ENCODE measurements around the gene CMSS1.

CMSS1 gene

DNA sequence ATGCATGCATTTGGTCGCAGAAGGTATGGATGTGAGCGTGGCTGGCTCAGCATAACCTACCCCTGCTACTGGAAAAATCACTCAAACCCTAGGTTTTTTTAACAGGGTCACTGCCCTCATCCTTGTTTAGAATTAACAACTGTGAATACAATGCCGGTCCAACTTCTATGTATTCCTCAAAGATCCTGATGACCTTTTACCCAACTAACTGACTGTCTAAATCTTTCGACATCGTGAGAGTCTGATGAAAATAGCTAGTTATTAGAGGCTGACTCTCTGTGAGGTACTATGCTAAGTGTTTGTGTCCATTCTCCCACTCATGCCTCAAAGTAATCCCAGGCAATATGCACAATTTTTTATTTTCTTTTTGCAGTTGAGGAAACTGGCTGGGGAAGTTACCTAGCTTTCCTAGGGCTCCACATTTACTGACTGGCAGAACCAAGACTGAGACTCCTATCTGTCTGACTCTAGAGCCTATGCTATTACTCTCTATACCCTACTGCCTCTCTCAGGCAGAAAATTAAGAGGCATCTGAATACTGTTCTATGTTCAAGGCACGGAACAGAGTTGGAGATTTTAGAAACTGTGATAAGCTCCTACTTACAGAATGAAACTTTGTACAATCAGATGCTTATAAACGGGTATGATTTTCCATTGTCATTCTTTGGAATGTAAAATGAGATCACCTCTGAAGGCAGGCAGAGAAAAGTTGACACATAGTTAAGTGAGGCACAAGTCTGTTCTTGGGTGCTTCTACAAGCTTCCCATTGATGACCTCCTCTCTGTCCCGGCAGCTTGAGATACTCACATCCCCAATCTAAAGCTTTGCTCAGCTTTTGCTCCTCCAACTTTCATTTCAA, 240.3 kb downstream of the CMSS1 start:
- DNase-seq (ENCODE audit: low read depth in 2 of 2) = no peak

DNA sequence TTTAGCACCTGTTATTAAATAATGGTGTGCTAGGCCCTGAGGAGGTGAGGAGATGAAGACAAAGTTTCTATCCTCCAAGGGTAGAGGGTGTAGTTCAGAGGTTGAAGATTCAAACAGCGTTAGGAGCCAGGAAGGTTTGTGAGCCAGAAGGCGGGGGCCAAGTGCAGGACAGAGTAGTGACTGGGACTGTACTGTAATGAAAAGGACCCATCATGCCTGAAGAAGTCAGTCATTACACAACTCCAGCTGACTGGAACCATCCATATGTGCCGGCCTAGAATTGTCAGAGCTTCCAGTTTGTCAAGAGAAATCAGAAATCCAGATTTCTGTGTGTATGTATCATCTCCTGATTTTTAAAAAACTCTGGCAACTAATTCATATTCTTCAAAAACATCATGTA, 241.8 kb downstream of the CMSS1 start:
- no peak for DNase-seq (ENCODE audit: low read depth in 2 of 2)

DNA sequence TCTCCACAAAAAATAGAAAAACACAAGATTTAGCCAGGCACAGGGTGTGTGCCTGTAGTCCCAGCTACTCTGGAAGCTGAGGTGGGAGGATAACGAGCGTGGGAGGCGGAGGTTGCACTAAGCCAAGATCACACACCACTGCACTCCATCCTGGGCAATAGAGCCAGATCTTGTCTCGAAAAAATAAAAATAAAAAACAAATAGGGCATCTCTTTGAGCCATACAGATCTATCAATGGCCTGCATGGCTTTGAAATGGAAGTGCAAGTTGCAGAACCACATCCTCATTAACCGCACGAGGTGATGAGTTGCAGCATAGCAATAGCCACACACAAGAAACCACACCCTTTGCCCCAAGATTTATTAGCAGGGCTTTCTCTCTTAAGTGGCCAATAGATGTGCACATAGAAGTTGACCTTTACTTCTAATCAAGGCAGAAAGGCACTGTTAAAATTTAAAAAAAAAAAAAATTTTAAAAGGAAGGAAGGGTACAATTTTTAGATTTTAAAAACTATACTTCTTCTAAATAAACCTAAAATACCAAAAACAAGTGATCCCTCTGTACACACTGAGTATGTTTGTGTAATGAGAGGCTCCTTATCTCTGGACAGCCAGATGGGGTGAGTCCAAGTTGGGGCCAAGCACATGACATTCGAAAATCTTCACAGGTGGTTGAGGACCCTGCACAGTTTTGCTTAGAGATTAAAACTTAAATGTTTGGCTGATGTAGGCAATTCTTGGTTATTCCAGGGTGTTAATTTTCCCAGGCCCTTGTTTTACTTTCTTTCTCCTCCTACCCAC, 243.2 kb downstream of the CMSS1 start:
- no peak for DNase-seq (ENCODE audit: low read depth in 2 of 2)

DNA sequence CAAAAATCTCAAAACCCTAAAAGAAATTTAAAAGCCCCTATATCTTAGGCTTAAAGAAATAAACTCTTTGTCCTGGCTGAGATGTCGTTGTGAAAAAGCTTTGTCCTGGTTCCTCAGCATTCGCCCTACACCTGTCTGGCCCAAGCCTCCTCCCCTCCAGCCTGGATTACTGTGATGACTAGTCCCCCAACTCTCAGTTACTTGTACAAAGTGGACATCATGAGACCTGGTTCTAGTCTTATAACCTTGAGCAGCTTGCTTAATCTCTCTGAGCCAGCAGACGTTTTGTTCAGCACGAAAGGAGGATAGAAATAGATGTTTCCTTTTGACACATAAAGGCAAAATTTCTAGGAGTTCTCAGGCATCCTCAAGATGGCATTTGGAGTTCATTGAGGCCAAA, 245.0 kb downstream of the CMSS1 start:
- no peak for DNase-seq (ENCODE audit: low read depth in 2 of 2)

DNA sequence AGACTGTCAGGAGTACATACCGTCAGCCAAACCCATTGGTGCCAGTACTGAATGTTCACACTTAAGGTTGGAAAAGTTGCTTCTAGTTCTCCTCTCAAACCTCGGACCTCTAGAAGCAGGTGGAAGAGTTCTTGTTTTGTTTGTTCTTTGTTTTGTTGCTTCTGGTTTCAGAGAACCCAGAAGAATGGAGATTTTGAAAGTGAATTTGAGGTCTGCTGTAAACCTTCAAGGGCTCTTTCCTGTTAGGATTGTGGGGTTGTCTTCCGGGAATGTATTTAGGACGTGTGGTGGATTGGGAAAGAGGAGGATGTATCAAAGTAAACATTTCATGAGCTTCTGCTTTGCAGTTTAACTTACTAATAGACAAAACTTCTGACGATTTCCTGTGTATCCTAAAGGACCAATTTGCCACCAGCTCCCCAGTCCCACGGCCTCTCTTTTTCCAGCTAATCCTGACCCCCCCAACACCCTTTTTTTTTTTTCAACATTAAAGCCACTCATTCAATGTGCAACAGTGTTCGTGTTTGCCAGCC, 246.3 kb downstream of the CMSS1 start:
- DNase-seq (ENCODE audit: low read depth in 2 of 2) = no peak

DNA sequence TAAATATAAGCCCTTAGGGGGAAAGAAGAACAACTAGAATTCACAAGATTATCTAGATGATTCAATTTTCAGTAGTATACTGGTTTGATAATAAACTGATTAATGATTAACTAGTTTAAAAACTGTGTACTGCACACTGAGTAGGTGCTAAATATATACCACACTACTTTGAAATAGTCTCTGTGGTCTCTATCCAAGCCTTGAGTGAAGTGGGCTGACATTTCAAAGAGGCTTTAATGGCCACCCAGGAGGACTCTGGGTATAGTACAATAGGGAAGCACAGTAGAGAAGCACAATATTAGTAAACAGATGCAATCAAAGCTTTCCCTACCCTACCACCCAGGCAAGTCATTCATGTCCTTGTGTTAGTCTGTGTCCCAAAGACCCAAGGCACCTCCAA, 249.9 kb downstream of the CMSS1 start:
- no peak for DNase-seq (ENCODE audit: low read depth in 2 of 2)

DNA sequence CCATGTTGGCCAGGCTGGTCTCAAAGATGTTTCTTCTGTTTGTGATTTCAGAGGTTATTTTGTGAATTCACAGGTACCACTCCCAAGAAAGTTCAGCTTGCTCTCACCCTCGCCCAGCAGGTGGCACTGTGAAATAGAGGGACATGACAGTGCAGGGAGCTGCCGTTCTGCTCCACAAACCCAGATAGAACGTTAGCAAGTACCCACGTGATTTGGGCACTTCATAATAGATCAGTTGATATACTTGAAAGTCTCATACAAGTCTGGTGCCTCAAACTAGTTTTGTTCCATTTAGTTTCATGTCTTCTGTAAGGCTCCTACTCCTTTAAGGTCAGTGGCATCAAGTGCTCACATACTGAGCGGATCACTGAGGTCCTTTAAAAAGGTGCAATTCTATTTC, 251.2 kb downstream of the CMSS1 start:
- peak; percentile 50 to 78 for DNase-seq (ENCODE audit: low read depth in 2 of 2)

DNA sequence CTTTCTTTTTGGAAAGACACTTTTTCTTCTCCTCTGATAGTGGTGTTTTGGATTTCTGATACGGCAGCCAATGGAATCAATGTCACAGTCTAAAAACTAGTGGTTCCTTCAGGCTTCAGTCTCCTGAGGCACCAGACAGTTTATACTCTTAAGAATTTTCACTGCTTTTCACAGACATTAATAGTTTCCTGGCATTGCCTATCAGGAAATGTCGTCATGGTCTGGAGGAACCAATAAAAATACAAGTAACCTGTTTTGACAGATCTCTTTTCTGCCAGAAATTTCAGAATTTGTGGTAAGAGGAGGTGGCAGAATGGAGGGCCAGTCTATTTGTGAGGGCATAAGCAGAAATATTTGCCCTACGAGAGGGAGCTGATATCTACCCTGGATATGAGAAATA, 251.8 kb downstream of the CMSS1 start:
- no peak for DNase-seq (ENCODE audit: low read depth in 2 of 2)

DNA sequence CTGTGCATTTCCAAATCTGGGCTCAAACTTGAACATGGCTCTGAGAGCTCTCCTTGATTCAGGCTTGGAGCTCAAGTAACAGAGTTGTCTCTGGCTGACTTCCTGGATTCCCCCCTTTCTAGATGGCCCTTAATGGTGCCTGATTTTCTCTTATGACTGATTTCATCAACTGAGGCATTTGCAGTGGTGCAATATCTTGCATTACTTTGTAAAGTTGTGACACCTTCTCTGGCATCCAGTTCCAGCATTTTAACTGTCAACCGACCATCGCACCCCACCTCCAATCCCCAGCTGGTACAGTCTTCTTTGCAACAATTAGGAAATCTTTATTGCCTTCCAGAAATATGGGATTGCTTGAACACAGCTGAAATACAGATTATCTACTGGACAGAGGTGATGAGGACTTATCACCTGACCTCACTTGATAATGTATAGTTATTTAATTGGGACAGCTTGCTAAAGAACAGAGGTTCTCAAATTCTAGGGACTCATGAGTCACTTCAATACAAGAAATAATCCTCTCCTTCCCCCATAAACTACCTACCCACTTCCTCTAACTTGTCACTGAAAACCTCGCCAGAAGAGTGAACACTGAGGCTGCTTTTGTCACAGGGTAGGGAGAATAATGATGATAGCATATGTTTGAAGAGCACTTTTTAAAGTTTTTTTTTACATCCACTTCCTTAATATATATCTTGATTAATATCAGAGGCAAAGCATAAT, 254.8 kb downstream of the CMSS1 start:
- DNase-seq (ENCODE audit: low read depth in 2 of 2) = no peak

DNA sequence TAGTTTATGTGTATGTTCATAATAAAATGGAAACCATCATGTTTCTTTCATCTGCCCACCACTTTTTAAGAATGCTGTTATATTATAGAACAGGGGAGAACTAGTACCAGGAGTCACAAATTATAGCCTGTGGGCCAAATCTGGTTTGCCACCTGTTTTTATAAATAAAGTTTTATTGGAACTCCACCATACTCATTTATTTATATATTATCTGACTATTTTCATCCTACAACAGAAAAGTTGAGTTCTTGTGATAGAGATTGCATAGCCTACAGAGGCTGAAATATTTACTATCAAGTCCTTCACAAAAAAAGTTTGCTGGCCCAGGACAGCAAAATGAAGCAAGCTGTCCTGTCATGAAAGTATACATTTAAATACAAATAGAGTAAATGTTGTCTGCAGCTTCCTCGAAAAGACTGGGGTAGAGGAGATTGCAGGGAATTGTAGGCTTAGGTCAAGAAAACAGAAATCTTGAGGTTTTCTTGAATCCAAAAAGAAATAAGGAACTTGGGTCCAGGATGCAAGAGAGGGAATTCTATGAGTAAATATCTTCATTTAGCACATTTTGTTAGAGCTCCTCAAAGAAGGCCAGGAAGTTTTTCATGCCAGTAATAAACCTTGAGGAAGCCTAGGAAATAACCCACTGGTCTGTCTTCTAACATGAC, 255.5 kb downstream of the CMSS1 start:
- no peak for DNase-seq (ENCODE audit: low read depth in 2 of 2)

DNA sequence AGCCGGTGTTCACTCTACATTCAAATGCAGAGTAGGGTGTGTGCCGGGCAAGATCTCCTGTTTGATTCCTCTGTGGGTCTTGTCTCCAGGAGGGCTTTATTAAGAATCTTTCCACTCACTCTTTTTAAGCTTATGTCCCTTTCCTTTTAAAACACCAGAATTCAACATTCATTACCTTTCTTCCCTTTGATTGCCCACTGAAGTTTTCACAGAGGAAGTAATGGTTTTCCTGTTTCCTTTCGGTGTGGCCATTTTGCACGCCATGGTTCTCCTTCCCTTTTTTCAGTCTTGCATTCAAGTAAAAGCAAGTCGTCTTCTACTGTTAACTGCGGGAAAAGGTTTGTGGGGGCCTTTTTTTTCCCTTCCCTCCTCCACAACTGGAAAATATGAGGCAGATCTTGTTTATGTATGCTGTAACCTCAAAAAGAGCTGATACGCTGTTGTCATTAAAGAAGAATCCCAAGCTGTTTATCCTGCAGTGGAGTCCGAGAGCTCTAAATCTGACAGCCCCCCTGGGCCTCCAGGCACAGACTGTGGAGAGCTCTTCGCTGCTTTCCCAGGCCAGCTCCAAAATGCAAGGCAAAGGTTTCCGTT, 256.1 kb downstream of the CMSS1 start:
- DNase-seq (ENCODE audit: low read depth in 2 of 2) = no peak

DNA sequence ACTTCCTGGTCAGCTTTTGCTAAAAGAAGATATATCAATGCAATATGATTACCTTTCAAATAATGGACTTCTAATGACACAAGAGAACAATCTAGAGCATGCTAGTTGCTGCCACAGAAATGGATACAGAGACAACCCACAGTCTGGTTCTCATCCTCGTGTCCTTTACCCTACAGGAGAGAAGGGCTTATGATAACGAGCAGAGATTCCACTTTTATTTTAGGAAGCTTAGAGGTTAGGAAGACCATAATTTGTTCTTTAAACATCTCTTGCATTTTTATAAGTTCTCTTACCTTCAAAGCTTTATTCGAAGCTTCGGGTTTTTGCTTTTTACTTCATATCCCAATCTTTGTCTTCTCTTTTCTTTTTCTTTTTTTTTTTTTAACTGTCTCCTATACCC, 257.5 kb downstream of the CMSS1 start:
- DNase-seq (ENCODE audit: low read depth in 2 of 2) = no peak

DNA sequence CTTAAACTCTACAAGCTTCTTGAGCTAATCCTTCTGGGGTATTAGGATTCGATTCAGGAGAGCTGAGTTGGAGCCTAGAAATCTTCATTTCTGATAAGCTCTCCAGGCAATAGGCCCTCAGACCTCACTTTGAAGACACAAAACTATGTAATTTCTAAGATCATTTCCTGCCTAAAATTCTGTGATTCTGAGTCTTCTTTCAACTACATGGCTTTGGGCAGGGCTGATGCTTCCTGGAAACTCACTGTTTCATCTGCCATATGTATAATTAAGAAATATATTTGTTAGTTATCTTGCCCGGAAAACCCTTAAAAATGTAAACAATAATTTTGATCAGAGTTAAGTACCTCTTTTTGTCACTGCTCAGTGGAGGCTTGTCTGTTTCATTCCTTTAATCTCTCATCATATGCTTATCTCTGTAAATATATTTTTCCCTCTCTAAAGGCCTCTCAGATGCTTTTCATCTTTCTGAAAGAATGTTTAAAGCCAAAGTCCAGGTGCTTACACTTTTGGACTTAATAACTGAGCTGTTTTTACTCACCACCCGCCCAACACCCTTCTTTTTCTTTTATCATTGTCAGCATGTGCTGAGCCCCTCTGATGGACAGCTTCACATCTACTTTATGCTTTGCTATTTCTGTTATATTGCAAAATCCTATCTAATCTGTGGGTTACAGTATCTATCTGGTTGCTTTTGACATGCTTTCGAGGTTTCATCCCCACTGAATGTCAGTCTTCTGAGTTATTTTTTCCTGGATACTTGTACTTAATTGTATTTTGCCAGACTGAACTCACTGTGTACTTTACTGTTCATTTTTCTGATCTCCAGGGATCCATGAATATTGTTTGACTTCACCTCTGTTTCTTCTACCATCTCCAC, 258.4 kb downstream of the CMSS1 start:
- no peak for DNase-seq (ENCODE audit: low read depth in 2 of 2)

DNA sequence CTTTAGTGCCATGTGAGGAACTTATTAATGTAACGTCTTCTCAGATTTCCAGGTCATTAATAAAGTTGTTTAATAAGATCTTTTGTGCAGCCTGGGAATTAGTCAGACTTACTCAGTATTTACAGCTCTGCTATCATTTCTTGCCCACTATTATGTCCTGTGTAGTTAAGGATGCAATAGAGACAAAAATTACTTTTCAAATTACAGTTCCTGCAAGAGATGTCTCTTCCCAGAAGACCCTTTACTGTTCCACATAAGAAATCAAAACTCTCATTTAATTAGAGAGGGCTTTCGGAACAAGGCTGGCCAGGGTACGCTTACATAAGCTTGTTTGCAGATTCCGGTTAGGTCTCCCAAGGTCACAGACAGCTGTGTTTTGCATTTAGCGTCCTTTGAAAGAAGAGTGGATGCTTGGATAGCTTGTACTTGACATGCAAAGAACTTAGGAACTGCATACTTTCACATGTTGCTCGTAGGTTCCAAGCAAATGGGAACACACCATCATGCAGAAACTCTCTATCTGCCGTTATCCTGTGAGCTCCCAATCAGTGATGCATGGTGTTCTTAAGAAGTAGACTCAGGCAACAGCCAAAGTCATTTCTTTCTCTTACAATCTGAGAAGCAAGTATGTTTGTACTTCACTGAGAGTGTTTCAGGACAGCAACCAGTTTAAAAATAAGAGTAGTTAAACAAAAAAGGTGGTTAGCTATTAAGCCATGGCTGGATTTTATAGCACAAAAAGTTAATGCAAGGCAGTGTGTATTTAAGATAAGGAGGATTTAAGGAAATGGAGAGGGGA, 259.3 kb downstream of the CMSS1 start:
- DNase-seq (ENCODE audit: low read depth in 2 of 2) = no peak

DNA sequence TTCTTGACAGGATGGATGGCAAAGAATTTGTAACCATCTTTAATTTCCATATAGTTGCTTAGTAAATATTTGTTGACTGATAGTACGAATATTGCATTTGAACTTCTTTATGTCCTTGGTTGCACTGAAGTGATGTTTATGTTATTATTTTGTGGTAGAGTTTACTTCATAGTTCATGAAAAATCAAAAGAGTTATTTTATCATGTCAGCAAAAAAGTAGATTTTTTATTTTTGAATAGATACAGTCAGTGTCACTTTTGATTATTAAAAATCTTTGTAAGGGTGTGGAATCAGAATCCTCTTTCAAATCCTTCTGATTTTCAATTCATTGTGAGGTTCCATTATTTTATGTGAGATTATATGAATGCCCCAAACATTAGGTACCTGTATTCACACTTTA, 261.7 kb downstream of the CMSS1 start:
- DNase-seq (ENCODE audit: low read depth in 2 of 2) = no peak

DNA sequence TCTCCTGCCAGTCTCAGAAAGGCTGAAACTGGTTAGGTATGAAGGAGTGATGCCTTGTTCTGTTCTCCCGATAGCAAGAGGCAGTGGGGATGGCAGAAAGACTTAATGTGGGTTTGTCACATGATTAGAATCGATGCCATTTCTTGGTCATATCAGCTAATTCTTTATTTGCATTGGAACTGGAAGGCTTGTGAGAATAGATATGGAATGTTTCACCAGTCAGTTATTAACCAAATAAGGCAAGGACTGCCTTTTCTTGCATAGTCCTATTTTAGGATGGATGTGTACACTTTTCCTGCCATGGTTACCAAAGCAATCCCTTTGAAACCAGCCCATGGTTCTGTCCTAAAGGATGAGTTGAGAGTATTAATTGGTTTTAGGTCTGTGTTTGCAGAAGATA, 262.9 kb downstream of the CMSS1 start:
- DNase-seq (ENCODE audit: low read depth in 2 of 2) = no peak

DNA sequence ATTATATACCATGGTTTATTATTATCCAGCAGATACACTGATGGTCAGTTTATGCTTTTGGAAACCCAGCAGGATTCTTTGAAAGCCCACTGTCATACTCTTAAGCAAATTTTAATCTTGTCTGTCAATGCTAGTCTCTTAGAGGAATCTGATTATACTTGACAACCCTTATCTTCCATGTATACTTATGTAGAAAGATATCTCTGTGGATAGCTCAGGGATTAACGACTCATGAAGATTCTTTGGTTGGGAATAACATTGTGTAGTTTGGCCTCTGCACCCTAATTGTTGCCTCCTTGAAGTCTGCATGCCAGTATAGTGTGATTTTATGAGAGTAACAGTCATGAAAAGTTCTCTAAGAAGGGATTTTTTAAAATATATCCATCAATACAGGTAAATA, 263.6 kb downstream of the CMSS1 start:
- DNase-seq (ENCODE audit: low read depth in 2 of 2) = no peak

DNA sequence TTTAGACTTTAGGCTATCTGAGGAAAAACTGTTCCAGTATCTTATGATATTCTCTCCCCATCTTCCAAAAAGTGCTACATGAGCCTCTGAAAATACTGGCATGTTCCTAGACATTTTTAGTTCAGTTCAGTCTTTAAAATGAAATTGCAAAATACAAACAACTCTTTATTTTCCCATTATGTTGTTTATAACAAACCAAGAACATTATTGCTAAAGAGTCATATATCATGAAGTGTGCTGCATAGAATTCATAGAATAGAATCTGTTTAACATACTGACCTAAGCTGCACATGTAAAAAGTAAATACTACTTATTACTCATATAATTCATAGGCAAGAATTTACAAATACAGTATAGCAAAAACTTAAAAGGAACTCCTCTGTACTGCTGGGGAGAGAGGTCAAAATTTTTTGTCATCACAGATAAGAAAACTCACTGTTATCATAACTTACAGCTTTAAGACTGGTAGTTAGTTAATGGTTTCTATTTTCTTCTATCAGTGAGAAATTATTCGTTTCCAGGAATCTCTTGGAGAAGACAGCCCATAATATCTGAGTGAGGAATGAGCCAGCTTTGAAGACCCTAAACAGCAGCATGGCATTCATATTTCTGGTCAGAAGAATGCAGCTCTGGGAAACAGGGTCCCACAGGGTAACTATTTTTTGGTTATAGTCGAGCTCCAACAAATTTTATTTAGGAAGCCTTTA, 264.5 kb downstream of the CMSS1 start:
- DNase-seq (ENCODE audit: low read depth in 2 of 2) = no peak

DNA sequence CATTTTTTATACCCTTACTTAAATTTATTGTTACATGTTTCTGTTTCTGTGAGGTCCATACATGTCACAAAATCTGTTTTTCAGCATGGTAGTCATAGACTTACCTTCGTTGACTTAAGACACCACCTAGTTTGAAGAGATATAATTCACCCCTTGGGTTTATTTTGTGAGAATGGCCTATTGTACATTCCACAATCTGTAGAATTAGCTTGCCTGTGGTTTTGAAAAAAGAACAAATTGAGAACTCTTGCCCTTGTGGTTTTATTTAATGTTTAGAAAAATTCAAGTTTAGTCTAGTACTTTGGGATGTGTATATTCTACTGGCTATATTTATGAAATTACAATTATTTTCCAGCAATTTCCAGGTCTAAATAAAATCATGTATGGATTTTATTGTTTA, 265.1 kb downstream of the CMSS1 start:
- no peak for DNase-seq (ENCODE audit: low read depth in 2 of 2)
